Endothelial cell of umbilical vein (primary cell): Measurements from ENCODE around the gene THBS4. TPM values are rescaled to one million over a fixed set of nuclear protein-coding genes. Genes with fewer than 3 reads are reported as not detected.

Experiments used
- BruUV-seq: library from RNA; stranded (reverse); fragments of 400-500 nt; replicated peaks from 2 replicates; lab custom pipeline; 2021; lab: Mats Ljungman, UMichigan
- CTCF ChIA-PET: fragments of 300-600, 350-600 bp; sonication (Branson Sonifier 250); formaldehyde crosslinking; loops from one replicate; lab custom pipeline; 2021; ENCODE audit warnings: antibody characterized with exemption, inconsistent platforms; lab: Charles Lee
- POLR2A ChIA-PET: fragments of 300-600, 350-600 bp; sonication (Branson Sonifier 250); formaldehyde crosslinking; loops from one replicate; lab custom pipeline; 2021; ENCODE audit warnings: antibody characterized with exemption, inconsistent platforms; lab: Charles Lee
- DNase-seq: peaks from one replicate; pipeline ENCODE4 v3.0.0-alpha.2; 2011; ENCODE audit warnings: low read depth, low spot score
- FAIRE-seq: peaks from 2 replicates; lab custom pipeline; 2011; peaks lifted over from hg19 to GRCh38; lab: Jason Lieb, UNC
- H2AFZ ChIP-seq: 2 replicates; pipeline ENCODE4 v1.6.0; 2012; ENCODE audit warnings: low read depth, low read length, control low read depth, inconsistent platforms
- H3K27ac ChIP-seq: 2 replicates; pipeline ENCODE4 v1.5.1; 2011; ENCODE audit warnings: low read depth, mild to moderate bottlenecking, control low read depth, low read length, moderate library complexity; ENCODE audit not compliant: insufficient read depth
- H3K27me3 ChIP-seq, 2 experiments: 2 replicates each; pipeline versions ENCODE4 v1.6.0 to v1.6.1; 2011; ENCODE audit warnings: low read length in 2 of 2, mixed read lengths in 1 of 2; ENCODE audit not compliant: control insufficient read depth in 2 of 2, insufficient read depth in 2 of 2
- H3K36me3 ChIP-seq, 2 experiments: 2 replicates in 1 of 2; 3 replicates in 1 of 2; pipeline ENCODE4 v1.5.1; 2011; ENCODE audit warnings: low read length in 2 of 2, mild to moderate bottlenecking in 1 of 2, moderate library complexity in 1 of 2; ENCODE audit not compliant: control insufficient read depth in 2 of 2, insufficient read depth in 2 of 2; ENCODE audit errors: extremely low read depth in 1 of 2
- H3K4me1 ChIP-seq: 3 replicates; pipeline ENCODE4 v1.5.1; 2011; ENCODE audit warnings: mild to moderate bottlenecking, low read length; ENCODE audit not compliant: control insufficient read depth, insufficient read depth; ENCODE audit errors: extremely low read depth
- H3K4me2 ChIP-seq: 2 replicates; pipeline ENCODE4 v1.6.1; 2011; ENCODE audit warnings: low read length, control low read depth, mixed read lengths; ENCODE audit not compliant: insufficient read depth
- H3K4me3 ChIP-seq, 3 experiments: fragments of 200-600 bp in 1 of 3; sonication (generic), shearing (Covaris generic) in 1 of 3; replicated peaks in 1 of 3; 2 replicates each; pipeline ENCODE4 v1.5.1; 2011 to 2016; ENCODE audit warnings: control low read depth in 3 of 3, low read length in 3 of 3, mild to moderate bottlenecking in 2 of 3, inconsistent platforms in 1 of 3, low read depth in 1 of 3, moderate library complexity in 1 of 3; ENCODE audit not compliant: insufficient read depth in 1 of 3
- H3K79me2 ChIP-seq: 2 replicates; pipeline ENCODE4 v1.6.0; 2012; ENCODE audit warnings: low read length, inconsistent platforms; ENCODE audit not compliant: control insufficient read depth, insufficient read depth
- H3K9ac ChIP-seq: replicated peaks from 2 replicates; pipeline ENCODE3; 2011; ENCODE audit warnings: low read length, control low read depth; ENCODE audit not compliant: insufficient read depth; ENCODE audit errors: extremely low read depth
- H3K9me1 ChIP-seq: replicated peaks from 3 replicates; pipeline ENCODE4 v1.6.0; 2011; ENCODE audit warnings: mild to moderate bottlenecking, low read length; ENCODE audit not compliant: control insufficient read depth, insufficient read depth; ENCODE audit errors: extremely low read depth
- H3K9me3 ChIP-seq: replicated peaks from 2 replicates; pipeline ENCODE4 v1.5.1; 2012; ENCODE audit warnings: low read length, inconsistent platforms; ENCODE audit not compliant: control insufficient read depth, insufficient read depth
- H4K20me1 ChIP-seq: replicated peaks from 2 replicates; pipeline ENCODE3; 2011; ENCODE audit warnings: mild to moderate bottlenecking, low read length; ENCODE audit not compliant: control insufficient read depth, insufficient read depth; ENCODE audit errors: extremely low read depth
- EZH2 ChIP-seq: IDR thresholded peaks from 2 replicates; pipeline ENCODE4 v1.6.1; 2012; ENCODE audit warnings: borderline replicate concordance, low read depth, mild to moderate bottlenecking, moderate library complexity, low read length, inconsistent platforms; ENCODE audit not compliant: severe bottlenecking
- FOS ChIP-seq: IDR thresholded peaks from 2 replicates; pipeline ENCODE4 v1.6.1; 2011; ENCODE audit warnings: mild to moderate bottlenecking, low read length, moderate library complexity, borderline replicate concordance; ENCODE audit not compliant: insufficient read depth
- GATA2 ChIP-seq: IDR thresholded peaks from 2 replicates; pipeline ENCODE4 v1.7.0; 2011; ENCODE audit warnings: low read depth, mild to moderate bottlenecking, moderate library complexity, mixed read lengths, low read length; ENCODE audit not compliant: insufficient read length, insufficient read depth
- JUN ChIP-seq: IDR thresholded peaks from 2 replicates; pipeline ENCODE4 v1.6.1; 2011; ENCODE audit warnings: borderline replicate concordance, low read depth; ENCODE audit not compliant: insufficient read length, insufficient read depth
- MAX ChIP-seq: IDR thresholded peaks from 2 replicates; pipeline ENCODE4 v1.6.1; 2011; ENCODE audit not compliant: insufficient read depth, insufficient read length
- MYC ChIP-seq: IDR thresholded peaks from one replicate; pipeline ENCODE4 v1.6.1; 2011; ENCODE audit warnings: mild to moderate bottlenecking, low read depth, low read length
- POLR2A ChIP-seq: IDR thresholded peaks from 2 replicates; pipeline ENCODE4 v1.6.1; 2012; ENCODE audit warnings: low read depth, mild to moderate bottlenecking, control low read depth, low read length
- POLR2AphosphoS5 ChIP-seq: IDR thresholded peaks from 2 replicates; pipeline ENCODE4 v1.6.1; 2012; ENCODE audit warnings: low read depth, mild to moderate bottlenecking, control low read depth, low read length, moderate library complexity; ENCODE audit not compliant: insufficient read depth
- dilution Hi-C: fragments of 300-500 bp; cut with MboI; formaldehyde crosslinking; loops from one replicate; pipeline ENCODE4 v1.15.0; 2019; ENCODE audit warnings: low sequenced_read_pairs; ENCODE audit not compliant: extremely low pct_ligation_motif_present
- intact Hi-C: fragments of 100-400 bp; cut with micrococcal nuclease; formaldehyde crosslinking; loops from one replicate; pipeline ENCODE4 v1.10.0; 2022
- polyA plus RNA-seq, 4 experiments: library from polyadenylated mRNA; depleted of rRNA in 3 of 4; stranded (reverse) in 3 of 4; unstranded in 1 of 4; fragments of >200 nt; gene quantifications; 2 replicates each; pipeline versions ENCODE4 v1.2.1 to v1.2.3, GENCODE V29; 2011 to 2012; ENCODE audit warnings: missing spikeins in 1 of 4
- total RNA-seq: library from RNA; stranded (reverse); gene quantifications from 2 replicates; pipeline ENCODE4 v1.2.3, GENCODE V29; 2021
- TF ChIP-seq, protein P1 (sequence below), 2 donors: IDR thresholded peaks; 1 replicate in 1 of 2; 2 replicates in 1 of 2; pipeline ENCODE4 v1.5.1; 2011; ENCODE audit warnings: low read length in 2 of 2, mild to moderate bottlenecking in 2 of 2, moderate library complexity in 2 of 2, control low read depth in 1 of 2, inconsistent platforms in 1 of 2, low read depth in 1 of 2; ENCODE audit not compliant: insufficient read depth in 1 of 2; ENCODE audit errors: extremely low read depth in 1 of 2

Gene THBS4
- total and polyA plus RNA-seq, 2 donors (not counting 3 experiments of a cell fraction or from before 2014, with no cell fraction given), result not detected

GRCh38 chr5:80057921-80058320, 22.8 kb downstream of the THBS4 start:
- H3K4me3 ChIP-seq, result no peak overlapping the region
- no peaks in the 10 kb centered on the region for H3K9me3 ChIP-seq
- no peaks in the 10 kb centered on the region for H4K20me1 ChIP-seq
- H3K36me3 ChIP-seq, result no peaks in the 10 kb centered on the region
- H3K4me1 ChIP-seq, result no peaks in the 10 kb centered on the region
- DNase-seq (no peak), FAIRE-seq (no peak)
- intact Hi-C loops (no loop called here), dilution Hi-C loops (no loop called here)
- CTCF ChIA-PET, result no interaction called here
- no peaks in the 10 kb centered on the region for H3K9me1 ChIP-seq
- POLR2A ChIA-PET, result no interaction called here
- H3K27ac ChIP-seq, result no peak overlapping the region
- H2AFZ ChIP-seq, result no peak overlapping the region
- H3K79me2 ChIP-seq, result no peaks in the 10 kb centered on the region
- H3K4me2 ChIP-seq, result no peak overlapping the region
- BruUV-seq, result no TSS peak
- TF ChIP-seq POLR2AphosphoS5, result no peak
- TF ChIP-seq GATA2, result no peak
- no peak for TF ChIP-seq MYC
- no peak for TF ChIP-seq FOS
- no peak for TF ChIP-seq POLR2A
- TF ChIP-seq, protein P1, sequence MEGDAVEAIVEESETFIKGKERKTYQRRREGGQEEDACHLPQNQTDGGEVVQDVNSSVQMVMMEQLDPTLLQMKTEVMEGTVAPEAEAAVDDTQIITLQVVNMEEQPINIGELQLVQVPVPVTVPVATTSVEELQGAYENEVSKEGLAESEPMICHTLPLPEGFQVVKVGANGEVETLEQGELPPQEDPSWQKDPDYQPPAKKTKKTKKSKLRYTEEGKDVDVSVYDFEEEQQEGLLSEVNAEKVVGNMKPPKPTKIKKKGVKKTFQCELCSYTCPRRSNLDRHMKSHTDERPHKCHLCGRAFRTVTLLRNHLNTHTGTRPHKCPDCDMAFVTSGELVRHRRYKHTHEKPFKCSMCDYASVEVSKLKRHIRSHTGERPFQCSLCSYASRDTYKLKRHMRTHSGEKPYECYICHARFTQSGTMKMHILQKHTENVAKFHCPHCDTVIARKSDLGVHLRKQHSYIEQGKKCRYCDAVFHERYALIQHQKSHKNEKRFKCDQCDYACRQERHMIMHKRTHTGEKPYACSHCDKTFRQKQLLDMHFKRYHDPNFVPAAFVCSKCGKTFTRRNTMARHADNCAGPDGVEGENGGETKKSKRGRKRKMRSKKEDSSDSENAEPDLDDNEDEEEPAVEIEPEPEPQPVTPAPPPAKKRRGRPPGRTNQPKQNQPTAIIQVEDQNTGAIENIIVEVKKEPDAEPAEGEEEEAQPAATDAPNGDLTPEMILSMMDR (IDR thresholded peaks at IDR 0.05; ENCODE audit: extremely low read depth in 1 of 2, insufficient read depth in 1 of 2, low read depth in 1 of 2, low read length in 2 of 2), result no peak
- TF ChIP-seq JUN, result no peak
- TF ChIP-seq EZH2, result no peak
- no peak for TF ChIP-seq MAX
- H3K27me3 ChIP-seq, result peaks cover 1 to 3% of the 10 kb centered on the region in 2 experiments
- no peak overlapping the region for H3K9ac ChIP-seq
